Pons (tissue), 1 donor: ENCODE results near the gene TARM1.

Experiments used
- DNase-seq: peaks from one replicate; pipeline ENCODE4 v3.0.0-alpha.2; 2016; ENCODE audit warnings: low spot score

Gene TARM1

DNA sequence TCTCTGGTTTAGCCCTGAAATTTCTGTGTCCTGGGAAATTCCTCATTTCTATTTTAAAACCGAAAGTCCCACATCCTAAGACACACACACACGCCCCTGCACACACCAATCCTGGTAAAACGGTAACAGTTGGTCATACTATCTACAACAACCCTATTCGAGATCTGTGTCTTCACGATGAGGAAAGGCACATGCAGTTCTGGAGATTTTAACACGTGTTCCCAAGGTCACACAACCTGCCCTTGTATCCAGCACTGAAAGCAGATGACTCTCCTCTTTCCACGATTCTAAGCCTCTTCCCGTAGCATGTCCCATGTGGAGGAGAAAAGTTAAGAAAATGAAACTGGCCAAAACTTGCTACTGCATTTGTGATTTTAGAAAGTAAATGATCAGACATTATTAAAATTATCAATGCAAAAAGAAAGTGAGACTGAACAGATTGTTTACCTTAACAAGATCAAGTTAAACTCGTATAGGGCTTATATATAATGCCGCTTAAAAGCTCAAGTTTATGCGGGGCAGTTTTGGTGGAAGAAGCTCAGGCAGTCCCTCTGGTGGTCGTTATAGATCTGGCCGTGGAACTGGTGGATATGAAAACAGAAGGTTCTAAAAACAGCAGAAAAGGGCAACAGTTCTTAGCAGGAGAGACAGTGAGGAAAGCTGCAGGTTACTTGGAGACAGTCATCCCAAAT, 50.1 kb downstream of the TARM1 start:
- no peak for DNase-seq

DNA sequence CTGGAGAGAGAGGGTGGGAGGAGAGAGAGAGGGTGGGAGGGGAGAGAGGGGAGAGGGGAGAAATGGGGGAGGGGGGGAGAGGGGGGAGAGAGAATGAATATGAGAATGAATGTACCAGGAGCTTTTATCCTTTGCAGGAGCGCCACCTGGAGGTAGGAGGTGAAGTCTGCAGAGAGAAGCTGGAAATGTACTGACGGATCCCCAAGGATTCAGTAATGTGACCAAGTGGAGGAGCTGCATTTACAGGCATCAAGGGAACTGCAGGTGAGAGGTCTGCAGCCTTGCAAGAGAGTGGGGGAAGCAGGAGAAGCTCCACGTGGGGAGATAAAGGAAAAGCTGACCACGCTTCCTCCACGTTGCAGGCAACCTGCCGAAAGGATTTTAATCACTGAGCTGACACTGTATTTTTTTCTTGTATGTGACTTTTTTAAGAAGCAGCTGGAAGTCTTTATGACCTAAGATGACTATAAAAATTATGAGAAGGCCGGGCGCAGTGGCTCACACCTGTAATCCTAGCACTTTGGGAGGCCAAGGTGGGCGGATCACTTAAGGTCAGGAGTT, 51.2 kb downstream of the TARM1 start:
- peak; percentile 58 for DNase-seq

DNA sequence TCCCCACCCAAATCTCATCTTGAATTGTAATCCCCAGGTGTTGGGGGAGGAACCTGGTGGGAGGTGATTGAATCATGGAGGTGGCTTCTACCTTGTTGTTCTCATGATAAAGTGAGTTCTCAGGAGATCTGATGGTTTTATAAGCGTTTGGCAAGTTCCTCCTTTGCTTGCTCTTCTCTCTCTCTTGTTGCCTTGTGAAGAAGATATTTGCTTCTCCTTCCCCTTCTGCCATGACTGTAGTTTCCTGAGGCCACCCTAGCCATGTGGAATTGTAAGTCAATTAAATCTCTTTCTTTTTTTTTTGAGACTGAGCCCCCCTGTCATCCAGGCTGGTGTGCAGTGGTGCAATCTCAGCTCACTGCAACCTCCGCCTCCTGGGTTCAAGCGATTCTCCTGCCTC, 51.9 kb downstream of the TARM1 start:
- DNase-seq, result no peak

DNA sequence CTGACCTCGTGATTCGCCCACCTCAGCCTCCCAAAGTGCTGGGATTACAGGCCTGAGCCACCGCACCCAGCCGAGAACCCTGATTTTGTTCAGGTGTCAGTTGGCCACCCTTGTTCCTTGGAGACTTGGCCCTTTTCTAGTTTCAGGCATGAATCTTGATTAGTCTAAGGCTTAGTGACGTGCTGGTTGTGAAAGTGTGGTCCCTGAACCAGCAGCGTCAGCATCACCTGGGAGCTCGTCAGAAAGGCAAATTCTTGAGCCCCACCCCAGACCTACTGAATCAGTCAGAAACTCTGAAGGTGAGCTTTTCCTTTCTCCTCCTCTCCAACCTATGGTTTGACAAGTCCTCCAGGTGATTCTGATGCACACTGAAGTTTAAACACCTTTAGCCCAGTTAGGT, 54.5 kb downstream of the TARM1 start:
- DNase-seq, result no peak

DNA sequence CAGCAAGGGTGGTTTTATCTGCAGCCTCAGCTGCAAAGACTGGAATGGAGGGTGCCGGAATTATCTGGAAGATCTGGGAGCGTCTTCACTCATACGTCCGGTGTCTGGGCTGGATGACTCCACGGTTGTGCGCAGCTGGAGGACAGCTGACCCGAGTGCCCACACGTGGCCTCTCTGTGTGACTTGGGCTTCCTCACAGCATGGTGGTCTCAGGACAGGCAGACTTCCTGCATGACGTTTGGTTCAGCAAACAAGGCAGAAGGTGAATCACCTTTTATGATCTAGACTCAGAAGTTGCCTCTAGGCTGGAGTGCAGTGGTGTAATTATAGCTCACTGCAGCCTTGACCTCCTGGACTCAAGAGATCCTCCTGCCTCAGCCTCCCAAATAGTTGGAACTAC, 56.5 kb downstream of the TARM1 start:
- no peak for DNase-seq

DNA sequence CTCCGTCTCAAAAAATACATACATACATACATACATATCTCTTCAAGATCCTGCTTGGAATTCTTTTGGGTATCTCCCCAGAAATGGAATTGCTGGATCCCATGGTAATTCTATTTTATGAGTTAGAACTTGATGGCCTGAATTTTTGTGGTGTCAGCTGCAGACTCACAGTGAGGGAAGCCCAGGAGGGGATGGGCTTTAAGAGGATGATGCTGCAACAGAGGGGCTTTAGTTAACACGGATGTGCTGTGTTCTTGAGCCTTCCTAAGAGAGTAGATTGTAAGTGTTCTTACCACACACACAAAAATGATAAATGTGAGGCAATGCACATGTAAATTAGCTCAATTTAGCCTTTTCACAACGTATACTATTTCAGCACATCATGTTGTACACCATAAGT, 58.0 kb downstream of the TARM1 start:
- DNase-seq, result no peak

DNA sequence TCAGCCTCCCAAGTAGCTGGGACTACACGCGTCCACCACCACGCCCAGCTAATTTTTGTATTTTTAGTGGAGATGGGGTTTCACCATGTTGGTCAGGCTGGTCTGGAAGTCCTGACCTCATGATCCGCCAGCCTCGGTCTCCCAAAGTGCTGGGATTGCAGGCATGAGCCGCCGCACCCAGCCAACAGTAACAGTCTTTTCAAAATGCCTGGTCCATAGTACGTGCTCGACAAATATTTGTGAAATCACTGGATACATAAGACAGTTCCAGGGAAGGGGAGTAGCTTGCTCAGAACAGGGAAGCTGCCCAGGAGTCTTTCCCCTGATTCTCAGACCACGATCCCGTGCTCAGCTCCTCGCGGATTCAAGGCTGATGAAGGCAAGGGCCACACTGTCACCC, 59.2 kb downstream of the TARM1 start:
- DNase-seq, result no peak

DNA sequence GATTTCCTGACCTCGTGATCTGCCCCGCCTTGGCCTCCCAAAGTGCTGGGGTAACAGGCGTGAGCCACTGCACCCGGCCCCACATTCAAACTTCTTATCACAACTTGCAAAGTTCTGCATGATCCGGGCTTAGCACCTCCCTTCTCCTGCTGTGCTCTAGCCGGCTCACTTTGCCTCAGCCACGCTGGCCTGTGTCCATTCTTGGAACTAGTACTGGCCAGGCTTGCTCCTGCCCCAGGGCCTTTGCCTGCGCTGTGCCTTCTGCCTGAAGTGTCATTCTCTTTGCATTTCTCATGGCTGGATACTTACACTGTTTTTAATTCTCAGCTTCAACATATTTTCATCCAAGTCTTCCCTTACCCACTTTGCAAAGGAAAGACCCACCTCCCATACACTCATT, 59.8 kb downstream of the TARM1 start:
- DNase-seq, result no peak
